ENCODE measurements around the gene GLIS1. TPM values are rescaled to one million over a fixed set of nuclear protein-coding genes. Genes with fewer than 3 reads are reported as not detected.

Gene GLIS1
- total and polyA plus RNA-seq, 2 donors (not counting 3 experiments of a cell fraction or from before 2014, with no cell fraction given): not detected

- no peak overlapping the region for H2AFZ ChIP-seq (ENCODE audit: low read depth, low read length)
- H3K79me2 ChIP-seq (ENCODE audit: control insufficient read depth, insufficient read depth, low read length): no peaks in the 10 kb centered on the region
- TF ChIP-seq POLR2A (IDR thresholded peaks at IDR 0.05; ENCODE audit: low read depth, low read length): no peak
- peak; percentile 82 for TF ChIP-seq EZH2 (IDR thresholded peaks at IDR 0.05; ENCODE audit: borderline replicate concordance, low read depth, low read length, severe bottlenecking)
- FAIRE-seq (peak; percentile 69), DNase-seq (ENCODE audit: low read depth, low spot score) (peak; percentile 6)
- CTCF ChIA-PET: interaction anchor here (0.7 to 1.6 kb wide), 3 partner anchors 9 to 30 kb away, joined by 3 to 4 read pairs (median 3); no protein-coding TSS in a partner anchor
- BruUV-seq (replicated peaks): no TSS peak
- no peaks in the 10 kb centered on the region for H3K9me3 ChIP-seq (replicated peaks; ENCODE audit: control insufficient read depth, insufficient read depth, low read length)
- H4K20me1 ChIP-seq (replicated peaks; ENCODE audit: control insufficient read depth, extremely low read depth, insufficient read depth, low read length): no peaks in the 10 kb centered on the region
- H3K4me2 ChIP-seq (ENCODE audit: insufficient read depth, low read length): no peak overlapping the region
- H3K4me3 ChIP-seq (replicated peaks in 1 of 3; ENCODE audit: insufficient read depth in 1 of 3, low read depth in 1 of 3, low read length in 3 of 3): no peak overlapping the region
- no peaks in the 10 kb centered on the region for H3K9me1 ChIP-seq (replicated peaks; ENCODE audit: control insufficient read depth, extremely low read depth, insufficient read depth, low read length)
- intact Hi-C loops (cut with micrococcal nuclease): no loop called here
- H3K27ac ChIP-seq (ENCODE audit: insufficient read depth, low read depth, low read length): no peak overlapping the region
- dilution Hi-C loops (cut with MboI; ENCODE audit: extremely low pct_ligation_motif_present, low sequenced_read_pairs): no loop called here
- H3K36me3 ChIP-seq (ENCODE audit: control insufficient read depth in 2 of 2, extremely low read depth in 1 of 2, insufficient read depth in 2 of 2, low read length in 2 of 2): no peaks in the 10 kb centered on the region
- POLR2A ChIA-PET: no interaction called here
- no peaks in the 10 kb centered on the region for H3K4me1 ChIP-seq (ENCODE audit: control insufficient read depth, extremely low read depth, insufficient read depth, low read length)
- no peak overlapping the region for H3K9ac ChIP-seq (replicated peaks; ENCODE audit: extremely low read depth, insufficient read depth, low read length)
- peaks cover 30 to 44% of the 10 kb centered on the region in 2 experiments for H3K27me3 ChIP-seq (ENCODE audit: control insufficient read depth in 2 of 2, insufficient read depth in 2 of 2, low read length in 2 of 2)
Observed at GRCh38 chr1:53685272-53686051, 53.5 kb downstream of the GLIS1 start.

- FAIRE-seq (no peak), DNase-seq (ENCODE audit: low read depth, low spot score) (no peak)
- BruUV-seq (replicated peaks): no TSS peak
- H3K4me1 ChIP-seq (ENCODE audit: control insufficient read depth, extremely low read depth, insufficient read depth, low read length): no peaks in the 10 kb centered on the region
- dilution Hi-C loops (cut with MboI; ENCODE audit: extremely low pct_ligation_motif_present, low sequenced_read_pairs) (no loop called here), intact Hi-C loops (cut with micrococcal nuclease) (no loop called here)
- H3K27ac ChIP-seq (ENCODE audit: insufficient read depth, low read depth, low read length): no peak overlapping the region
- ChIA-PET POLR2A (no interaction called here), CTCF (interaction anchor here (1.6 kb wide), 1 partner anchor 31 kb away, joined by 4 read pairs; no protein-coding TSS in a partner anchor)
- no peaks in the 10 kb centered on the region for H3K9me3 ChIP-seq (replicated peaks; ENCODE audit: control insufficient read depth, insufficient read depth, low read length)
- no peak overlapping the region for H2AFZ ChIP-seq (ENCODE audit: low read depth, low read length)
- peaks cover 30 to 45% of the 10 kb centered on the region in 2 experiments for H3K27me3 ChIP-seq (ENCODE audit: control insufficient read depth in 2 of 2, insufficient read depth in 2 of 2, low read length in 2 of 2)
- H3K9me1 ChIP-seq (replicated peaks; ENCODE audit: control insufficient read depth, extremely low read depth, insufficient read depth, low read length): no peaks in the 10 kb centered on the region
- TF ChIP-seq MYC (IDR thresholded peaks at IDR 0.05; ENCODE audit: low read depth, low read length) (no peak), FOS (IDR thresholded peaks at IDR 0.05; ENCODE audit: borderline replicate concordance, insufficient read depth, low read length) (no peak), POLR2AphosphoS5 (IDR thresholded peaks at IDR 0.05; ENCODE audit: insufficient read depth, low read depth, low read length) (no peak), CTCF (IDR thresholded peaks at IDR 0.05; ENCODE audit: extremely low read depth in 1 of 2, insufficient read depth in 1 of 2, low read depth in 1 of 2, low read length in 2 of 2) (no peak)
- no peak overlapping the region for H3K4me3 ChIP-seq (replicated peaks in 1 of 3; ENCODE audit: insufficient read depth in 1 of 3, low read depth in 1 of 3, low read length in 3 of 3)
- no peaks in the 10 kb centered on the region for H3K36me3 ChIP-seq (ENCODE audit: control insufficient read depth in 2 of 2, extremely low read depth in 1 of 2, insufficient read depth in 2 of 2, low read length in 2 of 2)
- H3K4me2 ChIP-seq (ENCODE audit: insufficient read depth, low read length): no peak overlapping the region
- no peaks in the 10 kb centered on the region for H3K79me2 ChIP-seq (ENCODE audit: control insufficient read depth, insufficient read depth, low read length)
- no peaks in the 10 kb centered on the region for H4K20me1 ChIP-seq (replicated peaks; ENCODE audit: control insufficient read depth, extremely low read depth, insufficient read depth, low read length)
- H3K9ac ChIP-seq (replicated peaks; ENCODE audit: extremely low read depth, insufficient read depth, low read length): no peak overlapping the region
Observed at GRCh38 chr1:53684741-53685140, 54.2 kb downstream of the GLIS1 start.
